DND-41 (cell line): Measurements from ENCODE around the gene SNAP25.

ENCODE experiments used
- ATAC-seq: fragments of 200-7000 bp; cut with Tn5 transposase; 3 replicates; pipeline ENCODE4 v1.9.1; 2021; ENCODE audit warnings: low read depth; ENCODE audit not compliant: insufficient read depth
- DNase-seq: peaks from one replicate; pipeline ENCODE4 v3.0.0-alpha.2; 2020
- H2AFZ ChIP-seq: 2 replicates; pipeline ENCODE4 v1.6.0; 2012; ENCODE audit warnings: low read depth, low read length
- H3K27ac ChIP-seq: 2 replicates; pipeline ENCODE4 v1.5.1; 2012; ENCODE audit warnings: low read length, inconsistent platforms
- H3K27me3 ChIP-seq: fragments of 200-600 bp; sonication (generic); 2 replicates; pipeline ENCODE4 v1.6.0; 2012; ENCODE audit warnings: low read length, mild to moderate bottlenecking, inconsistent platforms; ENCODE audit not compliant: insufficient read depth, poor library complexity
- H3K36me3 ChIP-seq: 2 replicates; pipeline ENCODE4 v1.5.1; 2012; ENCODE audit warnings: low read length, inconsistent platforms; ENCODE audit not compliant: insufficient read depth
- H3K4me1 ChIP-seq: 2 replicates; pipeline ENCODE4 v1.5.1; 2012; ENCODE audit warnings: mild to moderate bottlenecking, low read length; ENCODE audit not compliant: insufficient read depth
- H3K4me2 ChIP-seq: 2 replicates; pipeline ENCODE4 v1.6.0; 2012; ENCODE audit warnings: mild to moderate bottlenecking, moderate library complexity, low read length, inconsistent platforms; ENCODE audit not compliant: insufficient read depth
- H3K4me3 ChIP-seq, 2 experiments: fragments of 200-600 bp in 1 of 2; shearing (Covaris generic) in 1 of 2; 2 replicates each; pipeline ENCODE4 v1.5.1; 2012 to 2016; ENCODE audit warnings: inconsistent platforms in 2 of 2, low read length in 2 of 2, mild to moderate bottlenecking in 2 of 2, low read depth in 1 of 2, moderate library complexity in 1 of 2
- H3K79me2 ChIP-seq: 2 replicates; pipeline ENCODE4 v1.6.0; 2012; ENCODE audit warnings: low read length, inconsistent platforms; ENCODE audit not compliant: insufficient read depth
- H3K9ac ChIP-seq: 2 replicates; pipeline ENCODE4 v1.6.0; 2012; ENCODE audit warnings: low read depth, mild to moderate bottlenecking, inconsistent platforms, low read length, moderate library complexity
- H3K9me3 ChIP-seq: 2 replicates; pipeline ENCODE4 v1.5.1; 2012; ENCODE audit warnings: low read length, moderate library complexity, mild to moderate bottlenecking, inconsistent platforms; ENCODE audit not compliant: insufficient read depth, severe bottlenecking
- H4K20me1 ChIP-seq: 2 replicates; pipeline ENCODE4 v1.6.0; 2012; ENCODE audit warnings: low read length; ENCODE audit not compliant: insufficient read depth
- CTCF ChIP-seq: IDR thresholded peaks from 2 replicates; pipeline ENCODE4 v1.5.1; 2012; ENCODE audit warnings: borderline replicate concordance, low read length, moderate library complexity, mild to moderate bottlenecking; ENCODE audit not compliant: poor library complexity, severe bottlenecking; ENCODE audit errors: extremely low read depth
- EZH2 ChIP-seq: IDR thresholded peaks from 3 replicates; pipeline ENCODE4 v1.6.1; 2012; ENCODE audit warnings: borderline replicate concordance, low read depth, mild to moderate bottlenecking, moderate library complexity, low read length, inconsistent platforms; ENCODE audit not compliant: severe bottlenecking

SNAP25 gene

GRCh38 chr20:10221021-10221420, 2.4 kb downstream of the SNAP25 start:
- ATAC-seq (no peak), DNase-seq (no peak)
- no peak overlapping the region for H3K9ac ChIP-seq
- no peaks in the 10 kb centered on the region for H3K9me3 ChIP-seq
- no peaks in the 10 kb centered on the region for H3K36me3 ChIP-seq
- no peaks in the 10 kb centered on the region for H3K79me2 ChIP-seq
- H2AFZ ChIP-seq, result no peak overlapping the region
- H4K20me1 ChIP-seq, result no peaks in the 10 kb centered on the region
- H3K4me3 ChIP-seq, result no peak overlapping the region
- H3K4me2 ChIP-seq, result no peak overlapping the region
- no peak overlapping the region for H3K27ac ChIP-seq
- TF ChIP-seq EZH2 (no peak), CTCF (no peak)
- no peaks in the 10 kb centered on the region for H3K27me3 ChIP-seq
- H3K4me1 ChIP-seq, result no peaks in the 10 kb centered on the region

GRCh38 chr20:10225439-10226060, 6.9 kb downstream of the SNAP25 start:
- DNase-seq, result no peak

GRCh38 chr20:10228330-10228729, 9.7 kb downstream of the SNAP25 start:
- DNase-seq (no peak), ATAC-seq (no peak)
- Histone ChIP-seq H3K9me3 (no peaks in the 10 kb centered on the region), H3K4me1 (no peaks in the 10 kb centered on the region), H3K27me3 (no peaks in the 10 kb centered on the region), H3K4me2 (no peak overlapping the region), H3K36me3 (no peaks in the 10 kb centered on the region), H2AFZ (no peak overlapping the region), H3K9ac (no peak overlapping the region), H4K20me1 (no peaks in the 10 kb centered on the region), H3K79me2 (no peaks in the 10 kb centered on the region), H3K4me3 (no peak overlapping the region), H3K27ac (no peak overlapping the region)
- TF ChIP-seq CTCF, result no peak
- TF ChIP-seq EZH2, result no peak

More at GRCh38 chr20:10225439-10226060, 6.9 kb downstream of the SNAP25 start:
- Histone ChIP-seq H2AFZ (no peak overlapping the region), H3K36me3 (no peaks in the 10 kb centered on the region), H3K27ac (no peak overlapping the region), H3K9me3 (no peaks in the 10 kb centered on the region), H3K9ac (no peak overlapping the region), H3K4me1 (no peaks in the 10 kb centered on the region), H4K20me1 (no peaks in the 10 kb centered on the region), H3K27me3 (no peaks in the 10 kb centered on the region), H3K4me2 (no peak overlapping the region), H3K4me3 (no peak overlapping the region), H3K79me2 (no peaks in the 10 kb centered on the region)
- TF ChIP-seq EZH2 (no peak), CTCF (peak; percentile 34)
- ATAC-seq, result no peak
